Right cardiac atrium (tissue), 5 donors: Measurements from ENCODE around the gene HBG2. TPM values are rescaled to one million over a fixed set of nuclear protein-coding genes. Genes with fewer than 3 reads are reported as not detected.

Experiments used
- ATAC-seq, 2 donors: fragments of 200-7000 bp; cut with Tn5 transposase; one replicate each; pipeline versions ENCODE4 v1.8.0 to v1.9.1; 2020; ENCODE audit warnings: moderate library complexity in 2 of 2, mild to moderate bottlenecking in 1 of 2
- DNase-seq, 3 donors: peaks; one replicate each; pipeline ENCODE4 v3.0.0-alpha.2; 2020
- H3K27ac ChIP-seq: one replicate; pipeline ENCODE4 v1.5.1; 2013; ENCODE audit warnings: mild to moderate bottlenecking, low read length, control low read depth, moderate library complexity
- H3K27me3 ChIP-seq: one replicate; pipeline ENCODE4 v1.6.1; 2013; ENCODE audit not compliant: control insufficient read depth, insufficient read depth
- H3K4me1 ChIP-seq: one replicate; pipeline ENCODE4 v1.6.1; 2013; ENCODE audit warnings: low read length; ENCODE audit not compliant: control insufficient read depth, insufficient read depth
- H3K4me3 ChIP-seq: one replicate; pipeline ENCODE4 v1.5.1; 2013; ENCODE audit warnings: low read length, control low read depth
- H3K9me3 ChIP-seq: one replicate; pipeline ENCODE4 v1.6.1; 2013; ENCODE audit warnings: low read length; ENCODE audit not compliant: control insufficient read depth
- WGBS: extraction: QIAGEN DNeasy Blood & Tissue Kit; methylation state at CpG from one replicate; pipeline ENCODE4 v1.1.7; 2013; 5-methylcytosine and 5-hydroxymethylcytosine counted together
- intact Hi-C, 4 donors: fragments of 100-400 bp; cut with DNase I; formaldehyde crosslinking; loops; one replicate each; pipeline versions ENCODE4 v1.11.0 to v1.14.0; 2022 to 2023
- polyA plus RNA-seq: library from polyadenylated mRNA; stranded (reverse); fragments of 200-250 nt; gene quantifications from one replicate; pipeline ENCODE4 v1.2.3, GENCODE V29; 2013
- total RNA-seq, 4 donors: library from RNA; stranded (reverse); fragmentation: NEBNext Ultra II Directional; extraction: Animal tissue kit (Norgen Biotek cat#: 25700); gene quantifications; one replicate each; pipeline ENCODE4 v1.2.1, GENCODE V29; 2021
- donor health status: healthy with polysubstance abuse.
- donor health status: DM: no; HTN: yes; CAD: no.
- donor health status: DM: no; HTN: no; CAD: no.
- donor health status: DM: no; HTN: yes; CAD: no; lungs with severe emphysema.
- donor health status: DM: yes; HTN: yes; CAD: no.

HBG2 gene
- total and polyA plus RNA-seq, 5 donors: 0.27 to 1.1 (median 0.44) TPM; not detected in 2

DNA sequence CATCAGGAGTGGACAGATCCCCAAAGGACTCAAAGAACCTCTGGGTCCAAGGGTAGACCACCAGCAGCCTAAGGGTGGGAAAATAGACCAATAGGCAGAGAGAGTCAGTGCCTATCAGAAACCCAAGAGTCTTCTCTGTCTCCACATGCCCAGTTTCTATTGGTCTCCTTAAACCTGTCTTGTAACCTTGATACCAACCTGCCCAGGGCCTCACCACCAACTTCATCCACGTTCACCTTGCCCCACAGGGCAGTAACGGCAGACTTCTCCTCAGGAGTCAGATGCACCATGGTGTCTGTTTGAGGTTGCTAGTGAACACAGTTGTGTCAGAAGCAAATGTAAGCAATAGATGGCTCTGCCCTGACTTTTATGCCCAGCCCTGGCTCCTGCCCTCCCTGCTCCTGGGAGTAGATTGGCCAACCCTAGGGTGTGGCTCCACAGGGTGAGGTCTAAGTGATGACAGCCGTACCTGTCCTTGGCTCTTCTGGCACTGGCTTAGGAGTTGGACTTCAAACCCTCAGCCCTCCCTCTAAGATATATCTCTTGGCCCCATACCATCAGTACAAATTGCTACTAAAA is 27.8 kb downstream of the HBG2 start, which contains the start of gene HBB:
HBB (minus strand) TSS at position 340 of the 579 bp plus-strand sequence; CDS start at position 290, 50 bp downstream.
- ATAC-seq: no peak
- Histone ChIP-seq H3K9me3 (no peaks in the 10 kb centered on the region), H3K27me3 (no peaks in the 10 kb centered on the region), H3K27ac (no peak within 1 kb of the TSS), H3K4me1 (no peaks in the 10 kb centered on the region), H3K4me3 (no peak within 1 kb of the TSS)
- no peak for DNase-seq
- intact Hi-C loops: no loop called here
- 80% methylated on average over 3 of the region's 3 CpGs for WGBS

DNA sequence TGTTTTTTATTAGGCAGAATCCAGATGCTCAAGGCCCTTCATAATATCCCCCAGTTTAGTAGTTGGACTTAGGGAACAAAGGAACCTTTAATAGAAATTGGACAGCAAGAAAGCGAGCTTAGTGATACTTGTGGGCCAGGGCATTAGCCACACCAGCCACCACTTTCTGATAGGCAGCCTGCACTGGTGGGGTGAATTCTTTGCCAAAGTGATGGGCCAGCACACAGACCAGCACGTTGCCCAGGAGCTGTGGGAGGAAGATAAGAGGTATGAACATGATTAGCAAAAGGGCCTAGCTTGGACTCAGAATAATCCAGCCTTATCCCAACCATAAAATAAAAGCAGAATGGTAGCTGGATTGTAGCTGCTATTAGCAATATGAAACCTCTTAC is 29.1 kb downstream of the HBG2 start:
- intact Hi-C loops: no loop called here
- H3K4me1 ChIP-seq: no peaks in the 10 kb centered on the region
- no peak for DNase-seq

DNA sequence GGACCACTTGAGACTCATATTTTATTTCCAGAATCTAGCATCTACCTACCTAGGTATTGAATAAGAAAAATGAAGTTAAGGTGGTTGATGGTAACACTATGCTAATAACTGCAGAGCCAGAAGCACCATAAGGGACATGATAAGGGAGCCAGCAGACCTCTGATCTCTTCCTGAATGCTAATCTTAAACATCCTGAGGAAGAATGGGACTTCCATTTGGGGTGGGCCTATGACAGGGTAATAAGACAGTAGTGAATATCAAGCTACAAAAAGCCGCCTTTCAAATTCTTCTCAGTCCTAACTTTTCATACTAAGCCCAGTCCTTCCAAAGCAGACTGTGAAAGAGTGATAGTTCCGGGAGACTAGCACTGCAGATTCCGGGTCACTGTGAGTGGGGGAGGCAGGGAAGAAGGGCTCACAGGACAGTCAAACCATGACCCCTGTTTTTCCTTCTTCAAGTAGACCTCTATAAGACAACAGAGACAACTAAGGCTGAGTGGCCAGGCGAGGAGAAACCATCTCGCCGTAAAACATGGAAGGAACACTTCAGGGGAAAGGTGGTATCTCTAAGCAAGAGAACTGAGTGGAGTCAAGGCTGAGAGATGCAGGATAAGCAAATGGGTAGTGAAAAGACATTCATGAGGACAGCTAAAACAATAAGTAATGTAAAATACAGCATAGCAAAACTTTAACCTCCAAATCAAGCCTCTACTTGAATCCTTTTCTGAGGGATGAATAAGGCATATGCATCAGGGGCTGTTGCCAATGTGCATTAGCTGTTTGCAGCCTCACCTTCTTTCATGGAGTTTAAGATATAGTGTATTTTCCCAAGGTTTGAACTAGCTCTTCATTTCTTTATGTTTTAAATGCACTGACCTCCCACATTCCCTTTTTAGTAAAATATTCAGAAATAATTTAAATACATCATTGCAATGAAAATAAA is 29.8 kb downstream of the HBG2 start:
- no peak overlapping the region for H3K4me3 ChIP-seq
- intact Hi-C loops: no loop called here
- no peaks in the 10 kb centered on the region for H3K27me3 ChIP-seq
- ATAC-seq: no peak
- 71% methylated on average over 6 of the region's 6 CpGs for WGBS
- H3K9me3 ChIP-seq: no peaks in the 10 kb centered on the region
- H3K4me1 ChIP-seq: no peaks in the 10 kb centered on the region
- no peak overlapping the region for H3K27ac ChIP-seq
- DNase-seq: no peak

More for the DNA sequence above, 29.1 kb downstream of the HBG2 start:
- 48% methylated on average over 2 of the region's 2 CpGs for WGBS
- Histone ChIP-seq H3K27me3 (no peaks in the 10 kb centered on the region), H3K9me3 (no peaks in the 10 kb centered on the region), H3K27ac (no peak overlapping the region), H3K4me3 (no peak overlapping the region)
- ATAC-seq: no peak

DNA sequence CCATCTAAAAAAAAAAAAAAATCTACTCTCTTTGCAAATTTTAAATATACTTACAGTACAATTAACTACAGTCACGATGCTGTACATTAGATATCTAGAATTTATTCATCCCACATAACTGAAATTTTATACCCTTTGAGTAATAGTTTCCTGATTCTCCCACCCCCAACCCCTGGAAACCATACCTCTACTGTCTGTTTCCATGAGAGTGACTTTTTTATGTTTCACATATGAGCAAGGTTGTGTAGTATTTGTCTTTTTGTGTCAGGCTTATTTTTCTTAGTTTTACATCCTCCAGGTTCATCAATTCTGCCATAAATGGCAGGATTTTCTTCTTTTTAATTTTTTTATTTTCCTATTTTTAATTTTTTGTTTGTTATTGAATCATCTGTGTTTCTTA is 30.9 kb downstream of the HBG2 start:
- ATAC-seq: no peak
- H3K27me3 ChIP-seq: no peaks in the 10 kb centered on the region
- H3K4me3 ChIP-seq: no peak overlapping the region
- 63% methylated on average over 1 of the region's 1 CpG for whole genome bisulfite sequencing
- DNase-seq: no peak
- no peak overlapping the region for H3K27ac ChIP-seq
- H3K9me3 ChIP-seq: no peaks in the 10 kb centered on the region
- H3K4me1 ChIP-seq: no peaks in the 10 kb centered on the region
- intact Hi-C loops: no loop called here

DNA sequence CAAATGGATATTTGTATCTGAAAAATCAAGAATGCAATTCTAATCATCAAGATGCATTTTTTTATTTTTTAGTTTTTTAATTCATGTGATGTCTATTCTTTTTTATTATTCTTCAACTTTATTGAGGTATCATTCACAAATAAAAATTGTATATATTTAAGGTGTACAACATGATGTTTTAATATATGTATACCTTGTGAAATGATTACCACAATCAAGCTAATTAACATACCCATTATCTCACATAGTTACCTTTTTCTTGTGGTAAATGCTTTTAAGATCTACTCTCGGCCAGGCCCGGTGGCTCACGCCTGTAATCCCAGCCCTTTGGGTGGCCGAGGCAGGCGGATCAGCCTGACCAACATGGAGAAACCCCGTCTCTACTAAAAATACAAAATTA is 31.4 kb downstream of the HBG2 start:
- H3K4me1 ChIP-seq: no peaks in the 10 kb centered on the region
- 88% methylated on average over 6 of the region's 6 CpGs for WGBS
- intact Hi-C loops: no loop called here
- no peaks in the 10 kb centered on the region for H3K9me3 ChIP-seq
- no peak overlapping the region for H3K4me3 ChIP-seq
- H3K27me3 ChIP-seq: no peaks in the 10 kb centered on the region
- ATAC-seq (no peak), DNase-seq (no peak)
- H3K27ac ChIP-seq: no peak overlapping the region

DNA sequence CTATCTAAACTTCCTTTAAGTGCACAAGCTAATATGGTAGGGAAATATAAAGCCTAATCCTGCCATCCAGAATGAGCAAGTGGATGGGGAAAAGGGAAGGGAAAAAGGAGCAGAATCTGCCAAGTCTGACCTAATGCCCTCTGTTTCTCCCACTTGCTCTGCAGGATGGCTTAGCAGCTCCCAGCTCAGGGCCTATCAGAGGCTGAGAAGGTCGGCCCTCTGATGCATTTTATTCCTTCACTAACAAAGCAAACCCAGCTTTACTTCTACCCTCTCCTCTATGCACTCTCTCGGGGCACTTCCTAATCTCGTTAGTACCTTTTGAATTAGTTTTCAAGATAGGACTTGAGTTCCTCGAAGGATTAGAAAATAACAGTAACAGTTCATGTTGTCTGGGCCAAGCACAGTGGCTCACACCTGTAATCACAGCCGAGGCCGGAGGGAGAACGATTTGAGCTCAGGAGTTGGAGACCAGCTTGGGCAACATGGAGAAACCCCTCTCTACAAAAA is 44.1 kb downstream of the HBG2 start:
- no peak for ATAC-seq
- intact Hi-C loops: no loop called here
- 59% methylated on average over 7 of the region's 7 CpGs for WGBS
- H3K27ac ChIP-seq: no peak overlapping the region
- no peaks in the 10 kb centered on the region for H3K4me1 ChIP-seq
- no peak overlapping the region for H3K4me3 ChIP-seq
- no peaks in the 10 kb centered on the region for H3K27me3 ChIP-seq
- H3K9me3 ChIP-seq: no peaks in the 10 kb centered on the region
- no peak for DNase-seq

DNA sequence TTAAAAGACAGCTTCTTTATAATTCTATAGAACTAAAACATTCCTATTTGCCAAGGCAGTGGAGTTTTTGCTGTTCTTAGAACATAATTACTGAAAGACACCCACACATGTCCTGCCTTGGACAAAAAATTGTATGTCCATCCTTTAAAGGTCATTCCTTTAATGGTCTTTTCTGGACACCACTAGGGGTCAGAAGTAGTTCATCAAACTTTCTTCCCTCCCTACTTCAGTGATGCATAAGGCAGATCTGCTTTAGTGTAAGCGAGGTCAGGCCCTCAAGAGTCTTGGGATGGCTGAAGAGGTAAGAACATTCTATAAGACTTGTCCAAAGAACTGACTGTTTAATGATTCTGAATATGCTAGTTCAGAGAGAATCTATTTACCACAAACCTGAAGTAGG is 49.8 kb downstream of the HBG2 start:
- Histone ChIP-seq H3K4me3 (no peak overlapping the region), H3K27ac (no peak overlapping the region), H3K4me1 (no peaks in the 10 kb centered on the region), H3K9me3 (no peaks in the 10 kb centered on the region), H3K27me3 (no peaks in the 10 kb centered on the region)
- no peak for DNase-seq
- intact Hi-C loops: loop anchor here in 1 of 4 donors (2.0 kb wide), 1 partner anchor 176 kb away; no protein-coding TSS in a partner anchor
- 22% methylated on average over 1 of the region's 1 CpG for WGBS
- ATAC-seq: no peak

DNA sequence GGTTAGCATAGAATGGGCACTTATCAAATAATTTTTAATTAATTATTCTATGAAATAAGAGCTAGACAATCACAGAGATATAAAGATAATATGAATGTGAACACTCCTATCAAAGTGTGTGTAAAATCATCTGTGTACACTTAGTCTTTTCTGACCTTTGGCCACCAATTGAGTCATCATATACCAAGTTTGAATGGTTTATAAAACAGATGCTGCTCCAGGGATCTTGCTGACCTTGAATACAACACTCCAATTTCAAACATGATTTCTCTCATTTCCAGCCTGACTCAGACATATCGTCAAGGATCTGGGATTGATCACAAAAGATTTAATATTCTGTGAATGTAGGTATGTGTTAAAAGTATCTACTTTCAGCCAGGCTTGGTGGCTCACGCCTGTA is 51.2 kb downstream of the HBG2 start:
- no peaks in the 10 kb centered on the region for H3K9me3 ChIP-seq
- H3K27me3 ChIP-seq: no peaks in the 10 kb centered on the region
- no peak for ATAC-seq
- 73% methylated on average over 2 of the region's 2 CpGs for WGBS
- no peak overlapping the region for H3K4me3 ChIP-seq
- intact Hi-C loops: no loop called here
- no peak for DNase-seq
- H3K27ac ChIP-seq: no peak overlapping the region
- no peaks in the 10 kb centered on the region for H3K4me1 ChIP-seq

Other genes with a start within 250 kb of the HBG2 start
- gene OR52J3, start 208.3 kb downstream of the HBG2 start, total RNA-seq: not detected
- not detected for gene OR52J3, start 208.3 kb downstream of the HBG2 start, polyA plus RNA-seq
- not detected for gene OR52E2, start 195.2 kb downstream of the HBG2 start, total RNA-seq
- gene OR52E2, start 195.2 kb downstream of the HBG2 start, polyA plus RNA-seq: not detected
- not detected for gene OR52E1, start 185.2 kb downstream of the HBG2 start, total RNA-seq
- not detected for gene OR52E1, start 185.2 kb downstream of the HBG2 start, polyA plus RNA-seq
- gene OR52A5, start 116.4 kb downstream of the HBG2 start, total RNA-seq: not detected
- gene OR52A5, start 116.4 kb downstream of the HBG2 start, polyA plus RNA-seq: not detected
- not detected for gene OR52A1, start 100.0 kb downstream of the HBG2 start, total RNA-seq
- gene OR52A1, start 100.0 kb downstream of the HBG2 start, polyA plus RNA-seq: not detected
- gene OR51V1, start 54.1 kb downstream of the HBG2 start, total RNA-seq: not detected
- gene OR51V1, start 54.1 kb downstream of the HBG2 start, polyA plus RNA-seq: not detected
- gene HBB, start 27.7 kb downstream of the HBG2 start, total RNA-seq: 100 to 1,000 TPM in 2 of 4 donors, 10 to 100 TPM in 2; 63.4 to 190 (median 100) TPM
- 3.0 TPM for gene HBB, start 27.7 kb downstream of the HBG2 start, polyA plus RNA-seq
- not detected for gene HBD, start 20.3 kb downstream of the HBG2 start, total RNA-seq
- not detected for gene HBD, start 20.3 kb downstream of the HBG2 start, polyA plus RNA-seq
- not detected for gene HBG1, start 4.9 kb downstream of the HBG2 start, total RNA-seq
- gene HBG1, start 4.9 kb downstream of the HBG2 start, polyA plus RNA-seq: not detected
- gene HBE1, start 15.2 kb upstream of the HBG2 start, total RNA-seq: not detected
- 0.11 TPM for gene HBE1, start 15.2 kb upstream of the HBG2 start, polyA plus RNA-seq
- not detected for gene OR51B4, start 47.2 kb upstream of the HBG2 start, total RNA-seq
- gene OR51B4, start 47.2 kb upstream of the HBG2 start, polyA plus RNA-seq: not detected
- not detected for gene OR51B2, start 69.5 kb upstream of the HBG2 start, total RNA-seq
- not detected for gene OR51B2, start 69.5 kb upstream of the HBG2 start, polyA plus RNA-seq
- under 1 TPM in 1 of 4 donors, not detected in 3; 0.33 TPM for gene OR51B5, start 88.7 kb upstream of the HBG2 start, total RNA-seq
- 0.14 TPM for gene OR51B5, start 88.7 kb upstream of the HBG2 start, polyA plus RNA-seq
- gene OR51B6, start 96.7 kb upstream of the HBG2 start, total RNA-seq: not detected
- gene OR51B6, start 96.7 kb upstream of the HBG2 start, polyA plus RNA-seq: not detected
- not detected for gene OR51M1, start 129.0 kb upstream of the HBG2 start, total RNA-seq
- not detected for gene OR51M1, start 129.0 kb upstream of the HBG2 start, polyA plus RNA-seq
- gene OR51Q1, start 167.3 kb upstream of the HBG2 start, total RNA-seq: not detected
- not detected for gene OR51Q1, start 167.3 kb upstream of the HBG2 start, polyA plus RNA-seq
- not detected for gene OR51I1, start 186.7 kb upstream of the HBG2 start, total RNA-seq
- not detected for gene OR51I1, start 186.7 kb upstream of the HBG2 start, polyA plus RNA-seq
- gene OR51I2, start 194.5 kb upstream of the HBG2 start, total RNA-seq: not detected
- gene OR51I2, start 194.5 kb upstream of the HBG2 start, polyA plus RNA-seq: not detected
- gene OR52D1, start 233.9 kb upstream of the HBG2 start, total RNA-seq: not detected
- gene OR52D1, start 233.9 kb upstream of the HBG2 start, polyA plus RNA-seq: not detected